Dedifferentiated amniotic fluid mesenchymal stem cell (primary cell): ENCODE measurements around the gene XRCC1.
"Not testable (repeated sequence)": the region's sequence is repeated elsewhere in the genome, so short reads cannot be mapped to it uniquely, and the experiment has no call there.

Experiments
- DNase-seq: peaks from one replicate; pipeline ENCODE4 v3.0.0-alpha.2; 2016; ENCODE audit errors: extremely low spot score

XRCC1 gene

DNA sequence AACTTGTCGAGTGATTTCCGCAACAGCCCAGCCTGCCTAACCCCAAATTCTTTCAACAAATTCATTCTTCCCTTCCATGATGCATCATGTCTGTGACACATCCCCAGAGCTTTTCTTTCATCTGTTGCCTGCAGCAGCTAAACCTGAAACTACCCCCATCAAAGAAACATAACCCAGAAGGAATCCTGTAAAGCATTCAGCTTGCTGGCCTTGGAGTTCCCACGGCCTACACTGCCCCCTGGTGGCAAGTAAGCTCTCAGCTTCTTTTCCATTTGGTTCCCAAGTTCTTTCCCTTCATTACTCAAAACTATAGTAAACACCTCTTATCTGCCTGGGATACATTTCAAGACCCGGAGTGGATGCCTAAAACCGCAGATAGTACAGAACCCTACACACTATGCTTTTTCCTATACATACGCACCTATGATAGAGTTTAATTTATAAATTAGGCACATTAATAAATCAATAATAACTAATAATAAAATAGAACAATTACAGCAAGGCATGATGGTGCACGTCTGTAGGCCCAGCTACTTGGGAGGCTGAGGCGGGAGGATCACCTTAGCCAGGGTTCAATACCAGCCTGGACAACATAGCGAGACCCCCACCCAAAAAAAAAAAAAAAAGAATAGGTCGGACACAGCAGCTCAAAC is 55.8 kb downstream of the XRCC1 start:
- DNase-seq = peak; percentile 92

DNA sequence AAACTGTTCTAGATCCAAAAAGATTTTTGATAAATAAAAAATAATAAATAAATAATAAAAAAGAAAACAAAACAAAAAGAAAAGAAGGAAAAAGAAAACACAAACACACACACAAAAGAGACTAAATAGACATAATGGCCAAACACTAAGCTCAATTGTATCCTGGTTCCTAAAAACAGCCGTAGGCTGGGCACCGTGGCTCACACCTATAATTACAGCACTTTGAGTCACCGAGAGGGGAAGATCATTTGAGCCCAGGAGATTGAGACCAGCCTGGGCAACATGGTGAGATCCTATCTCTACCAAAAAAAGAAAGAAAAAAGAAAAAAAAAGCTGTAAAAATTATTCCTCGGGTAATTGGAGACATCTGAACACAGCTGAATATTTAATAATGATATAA is 57.3 kb downstream of the XRCC1 start:
- DNase-seq = no peak

GRCh38 chr19:43512399-43512798 is 62.9 kb downstream of the XRCC1 start:
- DNase-seq = not testable (repeated sequence)

- no peak for DNase-seq
These were observed 64.0 kb downstream of the XRCC1 start for GRCh38 chr19:43511324-43511723.

DNA sequence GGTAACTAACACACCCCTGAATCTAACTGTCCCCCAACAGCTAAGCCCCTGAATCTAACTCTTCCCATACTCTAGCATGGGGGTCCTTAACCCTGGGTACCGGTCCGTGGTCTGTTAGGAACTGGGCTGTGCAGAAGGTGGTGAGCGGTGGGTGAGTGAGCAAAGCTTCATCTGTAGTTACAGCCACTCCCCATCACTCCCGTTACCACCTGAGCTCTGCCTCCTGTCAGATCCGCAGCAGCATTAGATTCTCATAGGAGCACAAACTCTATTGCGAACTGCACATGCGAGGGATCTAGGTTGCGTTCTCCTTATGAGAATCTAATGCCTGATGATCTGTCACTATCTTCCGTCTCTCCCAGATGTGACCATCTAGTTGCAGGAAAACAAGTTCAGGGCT is 64.6 kb downstream of the XRCC1 start:
- no peak for DNase-seq

DNA sequence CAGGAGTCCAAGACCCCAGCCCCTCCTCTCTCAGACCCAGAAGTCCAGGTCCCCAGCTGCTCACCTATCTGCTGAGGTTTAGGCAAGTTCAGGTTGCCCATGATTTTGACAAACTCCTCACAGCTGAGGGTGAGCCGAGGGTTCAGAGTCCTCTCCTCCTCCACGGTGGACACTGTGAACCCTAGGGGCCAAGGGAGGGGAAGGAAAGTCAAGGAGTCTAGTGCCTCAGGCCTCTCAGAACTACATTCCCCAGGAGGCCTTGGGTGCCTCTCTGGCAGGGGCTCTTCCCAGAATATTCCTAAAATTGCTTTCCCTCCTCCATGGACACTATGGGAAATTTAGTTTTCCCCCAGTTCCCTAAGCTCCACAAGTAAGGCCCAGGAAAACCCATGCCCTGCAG is 67.4 kb downstream of the XRCC1 start:
- DNase-seq = no peak

GRCh38 chr19:43506629-43507028 is 68.7 kb downstream of the XRCC1 start:
- no peak for DNase-seq

DNA sequence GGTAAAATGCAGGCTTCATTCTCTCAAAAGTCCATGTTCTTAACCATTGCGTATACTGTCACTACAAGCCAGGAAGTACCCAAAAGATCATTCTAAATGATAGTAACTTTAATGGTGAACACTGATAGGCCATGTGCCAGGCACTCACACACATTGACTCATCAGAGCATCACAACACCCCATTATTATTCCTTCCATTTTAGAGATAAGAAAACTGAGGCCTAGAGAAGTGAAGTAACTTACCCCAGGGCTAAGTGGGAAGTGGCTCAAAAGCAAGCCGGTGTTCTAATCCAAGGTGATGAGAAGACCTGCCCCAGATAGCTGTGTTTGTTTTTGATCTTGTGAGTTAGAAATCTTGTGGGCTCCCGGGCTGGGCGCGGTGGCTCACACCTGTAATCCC is 69.4 kb downstream of the XRCC1 start:
- no peak for DNase-seq

- DNase-seq = no peak
These were observed 70.2 kb downstream of the XRCC1 start for GRCh38 chr19:43505186-43505456.

DNA sequence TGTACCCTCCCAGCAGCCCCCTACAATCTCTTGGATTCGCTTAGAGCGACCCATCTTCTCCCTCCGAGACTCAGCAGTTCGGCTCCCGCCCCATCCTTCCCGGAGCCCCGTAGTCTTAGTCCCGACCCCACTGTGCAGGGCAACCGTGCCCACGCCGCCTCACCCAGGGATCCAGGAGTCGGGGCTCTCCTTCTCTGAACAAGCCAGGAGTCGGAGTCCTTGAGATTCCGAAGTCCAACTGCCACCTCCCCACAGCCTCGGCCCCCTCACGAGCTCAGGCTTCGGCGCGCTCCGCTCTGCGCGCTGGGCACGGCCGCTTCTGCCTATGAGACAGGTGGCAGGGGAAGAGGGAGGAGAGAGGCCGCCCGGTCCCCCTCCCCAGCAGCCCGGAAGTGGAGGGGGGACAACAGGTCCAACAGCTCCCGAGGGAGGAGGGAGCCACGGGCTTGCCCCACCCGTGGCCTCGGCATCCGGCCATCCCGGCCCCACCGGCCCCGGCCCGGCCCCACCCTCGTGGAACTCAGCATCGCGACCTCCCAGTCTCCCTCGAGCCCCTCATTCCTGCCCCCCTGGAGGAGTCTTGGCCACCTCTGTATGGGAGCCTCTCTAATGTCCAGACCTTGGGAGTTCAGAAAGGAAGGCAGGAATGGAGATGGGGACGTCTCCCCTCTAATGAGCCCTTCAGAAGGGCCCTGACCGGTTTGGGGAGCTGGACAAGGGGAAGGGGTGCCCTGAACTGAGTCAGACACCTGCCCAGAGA is 70.7 kb downstream of the XRCC1 start, which contains the start of gene PHLDB3:
PHLDB3 (minus strand) TSS at position 321 of the 760 bp plus-strand sequence. CDS start 628 bp downstream, outside the sequence.
- no peak for DNase-seq

- DNase-seq = peak; percentile 91
These were observed 71.6 kb downstream of the XRCC1 start for GRCh38 chr19:43503501-43504425.

DNA sequence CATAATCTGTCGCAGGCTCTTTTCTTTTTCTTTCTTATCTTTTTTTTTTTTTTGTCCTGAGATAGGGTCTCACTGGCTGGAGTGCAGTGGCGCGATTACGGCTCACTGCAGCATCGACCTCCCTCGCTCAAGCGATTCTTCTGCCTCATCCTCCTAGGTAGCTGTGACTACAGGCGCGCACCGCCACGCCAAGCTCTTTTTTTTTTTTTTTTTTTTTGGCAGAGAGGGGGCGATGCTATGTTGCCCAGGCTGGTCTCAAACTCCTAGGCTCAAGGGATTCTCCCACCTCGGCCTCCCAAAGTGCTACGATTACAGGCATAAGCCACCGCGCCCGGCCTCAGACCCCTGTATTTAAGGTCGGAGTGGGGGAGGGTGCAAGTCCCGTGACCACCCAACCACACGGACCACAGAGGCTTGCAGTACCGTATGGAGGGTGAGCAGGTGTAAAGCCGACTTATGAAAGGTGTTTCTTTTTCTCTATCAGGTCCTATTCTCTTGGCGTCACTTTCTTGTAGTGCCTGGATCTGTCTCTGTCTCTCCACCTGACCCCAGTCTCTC is 72.8 kb downstream of the XRCC1 start:
- DNase-seq = no peak

DNA sequence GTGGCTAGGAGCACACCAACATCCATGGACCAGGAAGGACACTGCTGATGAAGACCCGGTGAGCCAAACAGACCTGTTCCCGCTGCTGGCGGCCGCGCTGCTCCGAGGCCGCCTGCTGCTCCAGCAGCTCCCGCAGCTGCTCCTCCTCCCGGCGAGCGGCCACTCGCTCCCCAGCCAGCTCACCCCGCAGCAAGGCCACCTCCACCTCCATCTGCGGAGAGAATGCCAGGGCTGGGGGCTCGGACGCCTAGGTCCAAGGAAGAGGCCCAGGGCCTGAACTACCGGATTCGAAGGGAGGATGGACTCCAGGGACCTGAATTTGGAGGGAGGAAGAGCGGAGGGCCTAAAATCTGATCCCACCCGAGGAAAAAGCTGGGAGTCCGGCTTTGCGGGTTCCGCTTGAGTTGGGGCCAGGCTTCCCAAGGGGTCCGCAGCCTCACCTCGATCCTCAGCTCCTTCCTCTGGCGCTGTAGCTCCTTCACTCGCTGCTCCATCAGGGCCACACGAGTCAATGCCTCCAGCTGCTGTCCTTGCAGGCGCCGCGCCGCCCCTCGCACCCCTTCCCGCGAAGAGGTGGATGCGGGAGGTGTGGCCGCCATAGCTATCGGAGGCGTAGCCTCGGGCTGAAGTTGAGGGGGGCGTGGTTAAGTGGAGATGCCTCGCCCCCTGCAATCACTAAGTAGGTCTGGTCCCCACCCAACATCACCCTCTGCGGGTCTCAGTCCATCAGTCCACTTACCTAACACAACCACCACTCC is 73.5 kb downstream of the XRCC1 start:
- DNase-seq = no peak

GRCh38 chr19:43499042-43499441 is 76.3 kb downstream of the XRCC1 start:
- DNase-seq = no peak

DNA sequence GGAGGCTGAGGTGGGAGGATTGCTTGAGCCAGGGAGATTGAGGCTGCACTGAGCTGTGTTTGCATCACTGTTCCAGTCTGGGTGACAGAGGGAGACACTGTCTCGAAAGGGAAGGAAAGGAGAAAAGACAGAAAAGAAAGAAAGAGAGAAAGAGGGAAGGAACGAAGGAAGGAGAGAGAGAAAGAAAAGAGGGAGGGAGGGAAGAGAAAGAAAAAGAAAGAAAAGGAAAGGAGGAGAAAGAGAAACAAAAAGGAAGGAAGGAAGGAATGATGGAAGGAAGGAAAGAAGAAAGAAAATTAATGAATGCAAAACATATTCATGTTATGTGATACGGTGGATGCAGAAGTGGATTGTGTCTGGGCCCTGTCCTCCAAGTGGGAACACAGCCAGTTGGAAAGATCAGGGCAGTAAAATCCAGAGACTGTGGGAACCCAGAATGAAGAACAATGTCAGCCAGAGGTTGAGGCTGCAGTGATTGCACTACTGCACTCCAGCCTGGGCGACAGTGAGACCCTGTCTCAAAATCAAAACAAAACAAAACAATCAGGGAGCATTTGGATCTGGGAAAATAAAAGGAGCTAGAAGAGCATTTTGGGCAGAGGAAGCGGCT is 77.0 kb downstream of the XRCC1 start:
- DNase-seq = no peak

DNA sequence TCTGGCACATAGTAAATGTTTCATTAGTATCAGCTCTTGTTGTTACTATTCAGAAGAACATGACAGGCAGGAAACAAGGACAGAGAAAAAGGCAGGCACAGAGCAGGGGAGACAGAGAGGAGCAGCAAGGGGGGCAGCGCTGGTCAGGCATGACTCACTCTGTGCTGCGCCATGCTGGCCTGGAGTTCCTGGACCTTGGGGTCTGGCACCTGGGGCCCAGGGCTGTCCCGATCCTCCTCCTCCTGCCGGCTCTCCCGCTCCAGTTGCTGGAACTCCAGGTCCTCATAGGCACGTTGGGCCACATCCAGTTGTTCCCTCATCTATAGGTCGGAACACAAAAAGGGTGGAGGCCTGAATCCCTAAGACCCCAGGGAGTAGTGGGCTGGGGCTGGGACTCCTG is 78.4 kb downstream of the XRCC1 start:
- no peak for DNase-seq

DNA sequence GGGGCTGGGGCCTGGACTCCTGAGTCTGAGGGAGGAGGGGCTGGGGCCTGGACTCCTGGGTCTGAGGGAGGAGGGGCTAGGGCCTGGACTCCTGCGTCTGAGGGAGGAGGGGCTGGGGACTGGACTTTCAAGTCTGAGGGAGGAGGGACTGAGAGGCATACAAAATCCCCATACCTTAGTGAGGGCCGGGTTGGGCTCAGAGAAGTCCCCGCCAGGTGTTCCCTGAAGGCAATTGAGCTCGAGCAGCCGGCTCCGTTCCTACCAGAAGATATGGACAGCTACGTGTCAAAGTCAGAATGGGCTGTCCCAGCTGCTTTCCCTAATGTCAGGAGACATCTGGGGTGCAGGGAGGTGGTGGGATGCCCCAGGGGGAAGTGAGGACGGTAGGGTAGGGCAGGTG is 80.2 kb downstream of the XRCC1 start:
- no peak for DNase-seq
